BLaER1 treated with 17β-estradiol and CSF1 and Interleukin-3, amounts not matched to agents 10 nM and 100 nM (cell line): ENCODE results near the gene ELFN1.

Experiments
- H3K27ac ChIP-seq, 11 experiments: shearing (Covaris generic); formaldehyde crosslinking; 2 replicates each; pipeline ENCODE4 v1.8.1; 2022
- H3K27me3 ChIP-seq, 11 experiments: shearing (Covaris generic); formaldehyde crosslinking; 2 replicates each; pipeline ENCODE4 v1.8.1; 2022
- H3K36me3 ChIP-seq, 11 experiments: shearing (Covaris generic); formaldehyde crosslinking; 2 replicates each; pipeline ENCODE4 v1.8.1; 2022
- H3K4me1 ChIP-seq, 10 experiments: shearing (Covaris generic); formaldehyde crosslinking; 2 replicates each; pipeline ENCODE4 v1.8.1; 2022
- H3K4me2 ChIP-seq, 11 experiments: shearing (Covaris generic); formaldehyde crosslinking; 2 replicates each; pipeline ENCODE4 v1.8.1; 2022
- H3K4me3 ChIP-seq, 10 experiments: shearing (Covaris generic); formaldehyde crosslinking; 2 replicates each; pipeline ENCODE4 v1.8.1; 2022
- H3K9ac ChIP-seq, 11 experiments: shearing (Covaris generic); formaldehyde crosslinking; 2 replicates each; pipeline ENCODE4 v1.8.1; 2022
- H3K9me3 ChIP-seq, 11 experiments: shearing (Covaris generic); formaldehyde crosslinking; replicated peaks in 1 of 11; 2 replicates each; pipeline ENCODE4 v1.8.1; 2022
- H4K20me1 ChIP-seq, 11 experiments: shearing (Covaris generic); formaldehyde crosslinking; 2 replicates each; pipeline ENCODE4 v1.8.1; 2022
- Cebpa-rat ChIP-seq, 11 experiments: shearing (Covaris generic); IDR thresholded peaks; 2 replicates each; pipeline ENCODE4 v1.8.1; 2022

ELFN1 gene

DNA sequence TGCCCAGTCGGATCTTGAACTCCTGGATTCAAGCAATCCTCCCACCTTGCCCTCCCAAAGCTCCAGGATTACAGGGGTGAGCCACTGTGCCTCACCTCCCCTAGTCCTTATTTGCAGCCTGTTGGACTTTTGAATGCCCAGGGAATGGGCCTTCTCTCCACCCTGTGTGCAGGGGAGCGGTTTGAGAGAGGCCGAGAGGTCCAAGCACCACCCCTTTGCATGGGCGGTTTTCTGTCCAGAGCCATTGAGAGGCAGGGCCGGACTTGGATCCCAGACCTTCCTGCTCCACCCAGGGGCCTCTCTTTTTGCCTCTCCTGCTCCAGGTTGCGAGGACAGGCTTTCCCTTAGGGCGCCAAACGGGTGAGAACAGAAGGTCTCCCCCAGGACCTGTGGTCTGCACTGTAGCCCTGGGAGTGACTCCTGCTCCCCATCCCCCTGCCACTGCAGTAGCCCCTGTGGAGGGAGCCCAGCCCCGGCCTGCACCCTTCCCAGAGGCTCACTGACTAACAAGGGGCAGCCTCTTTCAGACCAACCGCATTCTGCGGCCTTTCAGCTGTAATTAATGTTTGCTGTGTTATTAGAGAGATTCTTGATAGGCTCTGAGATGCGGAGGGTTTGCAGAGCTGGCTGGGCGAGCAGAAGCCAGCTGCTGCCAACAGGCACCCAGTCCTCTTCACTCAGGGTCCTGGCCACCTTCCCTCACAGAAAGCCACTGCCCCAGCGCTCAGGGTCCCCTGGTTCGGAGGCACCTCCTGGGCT is 57.9 kb downstream of the ELFN1 start:
- H3K4me2 ChIP-seq = no peak overlapping the region
- TF ChIP-seq Cebpa-rat (IDR thresholded peaks at IDR 0.05) = no peak
- peaks cover 0 to 18% (median 11%) of the 10 kb centered on the region in 11 experiments; a peak in 16 of 22 replicates for H3K9me3 ChIP-seq
- no peak overlapping the region for H3K27ac ChIP-seq
- no peak overlapping the region for H3K4me3 ChIP-seq
- H3K27me3 ChIP-seq = no peaks in the 10 kb centered on the region
- H3K36me3 ChIP-seq = peaks cover 0 to 8% (median 0%) of the 10 kb centered on the region in 11 experiments; a peak in 4 of 22 replicates
- H3K4me1 ChIP-seq = peaks cover 0 to 32% (median 9%) of the 10 kb centered on the region in 10 experiments; a peak in 12 of 20 replicates
- no peaks in the 10 kb centered on the region; a peak in 2 of 22 replicates for H4K20me1 ChIP-seq
- H3K9ac ChIP-seq = no peak overlapping the region

- H3K4me3 ChIP-seq = no peak overlapping the region
- H4K20me1 ChIP-seq = no peaks in the 10 kb centered on the region; a peak in 2 of 22 replicates
- H3K27me3 ChIP-seq = no peaks in the 10 kb centered on the region
- peak overlapping the region in 1 of 11 experiments; percentile 9; a peak in 1 of 22 replicates for H3K4me2 ChIP-seq
- no peak overlapping the region for H3K27ac ChIP-seq
- H3K9ac ChIP-seq = no peak overlapping the region
- no peak for TF ChIP-seq Cebpa-rat (IDR thresholded peaks at IDR 0.05)
- H3K4me1 ChIP-seq = peaks cover 0 to 42% (median 9%) of the 10 kb centered on the region in 10 experiments; a peak in 12 of 20 replicates
- peaks cover 0 to 8% (median 0%) of the 10 kb centered on the region in 11 experiments; a peak in 4 of 22 replicates for H3K36me3 ChIP-seq
- H3K9me3 ChIP-seq = peaks cover 0 to 18% (median 11%) of the 10 kb centered on the region in 11 experiments; a peak in 16 of 22 replicates
Observed at GRCh38 chr7:1729183-1729582, 59.1 kb downstream of the ELFN1 start.

- Histone ChIP-seq H3K4me3 (no peak overlapping the region), H4K20me1 (no peaks in the 10 kb centered on the region; a peak in 2 of 22 replicates), H3K36me3 (peaks cover 0 to 8% (median 0%) of the 10 kb centered on the region in 11 experiments; a peak in 4 of 22 replicates), H3K27ac (no peak overlapping the region), H3K9me3 (peaks cover 0 to 18% (median 11%) of the 10 kb centered on the region in 11 experiments; a peak in 16 of 22 replicates), H3K4me2 (peak overlapping the region in 4 of 11 experiments; percentile 9 to 26 (median 14); a peak in 4 of 22 replicates), H3K4me1 (peaks cover 0 to 42% (median 9%) of the 10 kb centered on the region in 10 experiments; a peak in 12 of 20 replicates), H3K27me3 (no peaks in the 10 kb centered on the region), H3K9ac (no peak overlapping the region)
- TF ChIP-seq Cebpa-rat (IDR thresholded peaks at IDR 0.05) = no peak
Observed at GRCh38 chr7:1729773-1730172, 59.7 kb downstream of the ELFN1 start.

DNA sequence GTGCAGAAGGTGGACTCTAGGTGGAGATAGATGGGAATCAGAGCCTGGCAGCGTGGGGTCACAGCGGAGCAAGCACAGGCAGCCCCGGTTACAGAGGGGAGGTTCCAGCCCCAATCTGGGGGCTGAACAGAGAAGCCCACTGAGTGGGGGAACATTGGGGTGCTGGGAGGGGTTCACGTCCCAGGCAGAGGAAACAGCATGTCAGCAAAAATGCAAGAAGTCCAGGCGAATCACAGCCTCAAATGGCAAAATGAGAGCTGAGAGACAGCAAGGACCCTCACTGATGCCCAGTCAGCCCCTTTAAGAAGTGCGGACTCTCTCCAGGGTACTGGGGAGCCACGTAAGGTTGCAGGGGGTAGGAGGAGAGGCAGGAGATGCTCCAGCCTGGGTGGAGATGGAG is 62.0 kb downstream of the ELFN1 start:
- H3K9me3 ChIP-seq = peaks cover 0 to 18% (median 11%) of the 10 kb centered on the region in 11 experiments; a peak in 16 of 22 replicates
- H3K9ac ChIP-seq = no peak overlapping the region
- H3K27ac ChIP-seq = no peak overlapping the region
- H3K27me3 ChIP-seq = no peaks in the 10 kb centered on the region
- no peak for TF ChIP-seq Cebpa-rat (IDR thresholded peaks at IDR 0.05)
- H3K4me1 ChIP-seq = peaks cover 0 to 53% (median 15%) of the 10 kb centered on the region in 10 experiments; a peak in 14 of 20 replicates
- H4K20me1 ChIP-seq = peaks cover 0 to 7% (median 0%) of the 10 kb centered on the region in 11 experiments; a peak in 3 of 22 replicates
- H3K4me3 ChIP-seq = no peak overlapping the region
- H3K36me3 ChIP-seq = peaks cover 0 to 8% (median 0%) of the 10 kb centered on the region in 11 experiments; a peak in 4 of 22 replicates
- peak overlapping the region in 2 of 11 experiments; percentile 7 to 13; a peak in 1 of 22 replicates for H3K4me2 ChIP-seq

GRCh38 chr7:1732645-1733044 is 62.6 kb downstream of the ELFN1 start:
- Histone ChIP-seq H4K20me1 (peaks cover 0 to 13% (median 0%) of the 10 kb centered on the region in 11 experiments; a peak in 4 of 22 replicates), H3K27ac (no peak overlapping the region), H3K27me3 (0 out of 22 replicates have a peak, but pooled peaks cover 0 to 4% (median 0%) of the 10 kb centered on the region in 11 experiments), H3K9ac (no peak overlapping the region), H3K9me3 (peaks cover 0 to 18% (median 11%) of the 10 kb centered on the region in 11 experiments; a peak in 16 of 22 replicates), H3K4me3 (no peak overlapping the region), H3K4me2 (0 out of 22 replicates have a peak overlapping the region, but pooled peaks of 1 of the 11 experiments have one; percentile 7), H3K36me3 (peaks cover 0 to 8% (median 0%) of the 10 kb centered on the region in 11 experiments; a peak in 4 of 22 replicates), H3K4me1 (peaks cover 0 to 59% (median 19%) of the 10 kb centered on the region in 10 experiments; a peak in 14 of 20 replicates)
- no peak for TF ChIP-seq Cebpa-rat (IDR thresholded peaks at IDR 0.05)

GRCh38 chr7:1733206-1733907 is 63.3 kb downstream of the ELFN1 start:
- peaks cover 0 to 17% (median 11%) of the 10 kb centered on the region in 11 experiments; a peak in 16 of 22 replicates for H3K9me3 ChIP-seq
- H4K20me1 ChIP-seq = peaks cover 0 to 19% (median 0%) of the 10 kb centered on the region in 11 experiments; a peak in 4 of 22 replicates
- peaks cover 0 to 8% (median 0%) of the 10 kb centered on the region in 11 experiments; a peak in 4 of 22 replicates for H3K36me3 ChIP-seq
- no peak overlapping the region for H3K27ac ChIP-seq
- H3K4me3 ChIP-seq = no peak overlapping the region
- peak overlapping the region in 2 of 11 experiments; percentile 6 to 10; a peak in 1 of 22 replicates for H3K4me2 ChIP-seq
- peaks cover 2 to 66% (median 26%) of the 10 kb centered on the region in 10 experiments for H3K4me1 ChIP-seq
- no peak overlapping the region for H3K9ac ChIP-seq
- H3K27me3 ChIP-seq = 0 out of 22 replicates have a peak, but pooled peaks cover 0 to 4% (median 0%) of the 10 kb centered on the region in 11 experiments
- TF ChIP-seq Cebpa-rat (IDR thresholded peaks at IDR 0.05) = no peak

GRCh38 chr7:1733908-1734730 is 64.0 kb downstream of the ELFN1 start:
- peaks cover 0 to 10% (median 6%) of the 10 kb centered on the region in 11 experiments; a peak in 16 of 22 replicates for H3K9me3 ChIP-seq
- 0 out of 22 replicates have a peak overlapping the region, but pooled peaks of 2 of the 11 experiments have one; percentile 6 to 10 for H3K4me2 ChIP-seq
- peaks cover 0 to 2% (median 0%) of the 10 kb centered on the region in 11 experiments; a peak in 2 of 22 replicates for H3K36me3 ChIP-seq
- TF ChIP-seq Cebpa-rat (IDR thresholded peaks at IDR 0.05) = no peak
- peaks cover 0 to 7% (median 0%) of the 10 kb centered on the region in 11 experiments; a peak in 1 of 22 replicates for H3K27me3 ChIP-seq
- no peak overlapping the region for H3K27ac ChIP-seq
- no peak overlapping the region for H3K4me3 ChIP-seq
- H3K9ac ChIP-seq = no peak overlapping the region
- H3K4me1 ChIP-seq = peaks cover 10 to 74% (median 34%) of the 10 kb centered on the region in 10 experiments
- peaks cover 0 to 19% (median 0%) of the 10 kb centered on the region in 11 experiments; a peak in 4 of 22 replicates for H4K20me1 ChIP-seq
